Lower lobe of right lung (tissue), 2 donors: ENCODE results near the gene BANF1. TPM values are rescaled to one million over a fixed set of nuclear protein-coding genes. Genes with fewer than 3 reads are reported as not detected.

Experiments
- ATAC-seq, 2 donors: fragments of 200-7000 bp; cut with Tn5 transposase; one replicate each; pipeline ENCODE4 v1.9.1; 2020 to 2022; ENCODE audit warnings: mild to moderate bottlenecking in 2 of 2, moderate library complexity in 2 of 2
- DNase-seq: peaks from one replicate; pipeline ENCODE4 v3.0.0-alpha.2; 2020
- H3K27ac ChIP-seq: fragments of 200-600 bp; one replicate; pipeline ENCODE4 v1.8.0; 2022
- H3K27me3 ChIP-seq: fragments of 200-600 bp; one replicate; pipeline ENCODE4 v1.8.0; 2022; ENCODE audit warnings: low read depth
- H3K36me3 ChIP-seq: fragments of 200-600 bp; one replicate; pipeline ENCODE4 v1.8.0; 2022; ENCODE audit warnings: mild to moderate bottlenecking
- H3K4me1 ChIP-seq: fragments of 200-600 bp; one replicate; pipeline ENCODE4 v1.8.0; 2022
- H3K4me3 ChIP-seq: fragments of 200-600 bp; one replicate; pipeline ENCODE4 v1.8.0; 2022; ENCODE audit warnings: mild to moderate bottlenecking
- H3K9me3 ChIP-seq: fragments of 200-600 bp; one replicate; pipeline ENCODE4 v1.8.0; 2022
- intact Hi-C: fragments of 100-400 bp; cut with DNase I; formaldehyde crosslinking; loops from one replicate; pipeline ENCODE4 v1.11.0; 2022
- total RNA-seq: library from RNA; stranded (reverse); fragmentation: NEBNext Ultra II Directional; extraction: Animal tissue kit (Norgen Biotek cat#: 25700); gene quantifications from one replicate; pipeline ENCODE4 v1.2.1, GENCODE V29; 2021
- TF ChIP-seq, protein P1 (sequence below): fragments of 200-600 bp; IDR thresholded peaks from one replicate; pipeline ENCODE4 v1.8.0; 2022; ENCODE audit warnings: antibody characterized with exemption, mild to moderate bottlenecking
- donor health status: DM: no; HTN: yes; CAD: no; lungs with severe emphysema.

Gene BANF1
- total RNA-seq, 1 donor from 2014 or later, result 156 TPM

DNA sequence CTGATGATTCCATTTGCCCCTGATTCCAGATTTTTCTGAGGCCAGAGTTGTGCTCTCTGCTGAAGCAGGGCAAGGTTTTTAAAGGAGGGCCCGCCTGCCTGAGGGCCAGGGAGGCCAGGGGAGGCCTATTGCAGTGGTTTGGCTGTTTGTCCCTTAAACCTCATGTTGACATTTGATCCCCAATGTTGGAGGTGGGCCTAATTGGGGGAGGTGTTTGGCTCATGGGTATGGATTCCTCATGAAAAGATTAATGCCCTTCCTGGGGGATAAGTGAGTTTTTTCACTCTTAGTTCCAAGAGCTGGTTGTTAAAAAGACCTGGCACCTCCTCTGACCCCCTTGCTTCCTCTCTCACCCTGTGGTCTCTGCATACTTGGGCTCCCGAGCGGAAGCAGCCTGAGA lies 37.5 kb downstream of the BANF1 start:
- intact Hi-C loops, result no loop called here
- Histone ChIP-seq H3K36me3 (no peaks in the 10 kb centered on the region), H3K27me3 (no peaks in the 10 kb centered on the region), H3K9me3 (no peaks in the 10 kb centered on the region), H3K27ac (no peak overlapping the region), H3K4me1 (no peaks in the 10 kb centered on the region), H3K4me3 (no peak overlapping the region)
- ATAC-seq (no peak), DNase-seq (no peak)
- TF ChIP-seq, protein P1, sequence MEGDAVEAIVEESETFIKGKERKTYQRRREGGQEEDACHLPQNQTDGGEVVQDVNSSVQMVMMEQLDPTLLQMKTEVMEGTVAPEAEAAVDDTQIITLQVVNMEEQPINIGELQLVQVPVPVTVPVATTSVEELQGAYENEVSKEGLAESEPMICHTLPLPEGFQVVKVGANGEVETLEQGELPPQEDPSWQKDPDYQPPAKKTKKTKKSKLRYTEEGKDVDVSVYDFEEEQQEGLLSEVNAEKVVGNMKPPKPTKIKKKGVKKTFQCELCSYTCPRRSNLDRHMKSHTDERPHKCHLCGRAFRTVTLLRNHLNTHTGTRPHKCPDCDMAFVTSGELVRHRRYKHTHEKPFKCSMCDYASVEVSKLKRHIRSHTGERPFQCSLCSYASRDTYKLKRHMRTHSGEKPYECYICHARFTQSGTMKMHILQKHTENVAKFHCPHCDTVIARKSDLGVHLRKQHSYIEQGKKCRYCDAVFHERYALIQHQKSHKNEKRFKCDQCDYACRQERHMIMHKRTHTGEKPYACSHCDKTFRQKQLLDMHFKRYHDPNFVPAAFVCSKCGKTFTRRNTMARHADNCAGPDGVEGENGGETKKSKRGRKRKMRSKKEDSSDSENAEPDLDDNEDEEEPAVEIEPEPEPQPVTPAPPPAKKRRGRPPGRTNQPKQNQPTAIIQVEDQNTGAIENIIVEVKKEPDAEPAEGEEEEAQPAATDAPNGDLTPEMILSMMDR, result no peak

DNA sequence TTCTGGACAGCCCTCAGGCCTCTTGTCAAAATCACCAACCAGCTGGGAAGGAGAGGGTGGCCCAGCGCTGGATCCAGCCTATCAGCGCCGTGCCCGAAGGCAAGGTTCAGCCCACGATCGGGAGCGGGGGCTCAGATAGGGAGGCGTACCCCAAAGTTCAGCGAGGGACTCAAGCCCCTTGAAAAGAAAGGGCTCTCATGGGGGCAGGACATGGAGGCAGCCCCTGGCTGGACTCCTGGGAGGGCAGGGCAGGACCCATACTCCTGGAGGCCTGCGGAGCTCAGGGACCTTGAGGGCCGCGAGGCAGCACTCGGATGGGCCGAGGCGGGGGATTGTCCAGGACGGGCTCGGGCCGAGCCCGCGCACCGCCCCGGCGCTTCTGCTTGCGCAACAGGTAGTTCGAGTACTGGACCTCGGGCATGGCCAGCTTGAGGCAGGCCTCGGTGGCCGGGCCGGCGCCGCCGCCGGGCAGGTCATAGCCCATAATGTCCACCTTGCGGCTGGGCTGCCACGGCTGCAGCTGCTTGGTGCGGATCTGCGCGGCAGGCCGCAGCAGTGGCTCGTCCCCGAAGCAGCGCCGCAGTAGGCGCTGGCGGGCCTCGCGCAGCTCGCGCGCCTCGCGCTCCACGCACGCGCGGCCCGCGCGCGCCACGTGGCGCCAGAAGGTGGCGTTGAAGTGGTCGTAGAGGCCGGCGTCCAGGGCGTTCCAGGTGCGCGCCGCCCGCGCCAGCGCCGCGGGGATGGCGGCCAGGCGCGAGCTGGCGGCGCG lies 40.1 kb downstream of the BANF1 start:
- DNase-seq, result no peak
- ATAC-seq, result no peak
- Histone ChIP-seq H3K27ac (no peak overlapping the region), H3K36me3 (no peaks in the 10 kb centered on the region), H3K9me3 (no peaks in the 10 kb centered on the region), H3K4me1 (no peaks in the 10 kb centered on the region), H3K27me3 (peaks cover 4% of the 10 kb centered on the region), H3K4me3 (no peak overlapping the region)
- intact Hi-C loops, result no loop called here
- TF ChIP-seq, protein P1, result no peak

DNA sequence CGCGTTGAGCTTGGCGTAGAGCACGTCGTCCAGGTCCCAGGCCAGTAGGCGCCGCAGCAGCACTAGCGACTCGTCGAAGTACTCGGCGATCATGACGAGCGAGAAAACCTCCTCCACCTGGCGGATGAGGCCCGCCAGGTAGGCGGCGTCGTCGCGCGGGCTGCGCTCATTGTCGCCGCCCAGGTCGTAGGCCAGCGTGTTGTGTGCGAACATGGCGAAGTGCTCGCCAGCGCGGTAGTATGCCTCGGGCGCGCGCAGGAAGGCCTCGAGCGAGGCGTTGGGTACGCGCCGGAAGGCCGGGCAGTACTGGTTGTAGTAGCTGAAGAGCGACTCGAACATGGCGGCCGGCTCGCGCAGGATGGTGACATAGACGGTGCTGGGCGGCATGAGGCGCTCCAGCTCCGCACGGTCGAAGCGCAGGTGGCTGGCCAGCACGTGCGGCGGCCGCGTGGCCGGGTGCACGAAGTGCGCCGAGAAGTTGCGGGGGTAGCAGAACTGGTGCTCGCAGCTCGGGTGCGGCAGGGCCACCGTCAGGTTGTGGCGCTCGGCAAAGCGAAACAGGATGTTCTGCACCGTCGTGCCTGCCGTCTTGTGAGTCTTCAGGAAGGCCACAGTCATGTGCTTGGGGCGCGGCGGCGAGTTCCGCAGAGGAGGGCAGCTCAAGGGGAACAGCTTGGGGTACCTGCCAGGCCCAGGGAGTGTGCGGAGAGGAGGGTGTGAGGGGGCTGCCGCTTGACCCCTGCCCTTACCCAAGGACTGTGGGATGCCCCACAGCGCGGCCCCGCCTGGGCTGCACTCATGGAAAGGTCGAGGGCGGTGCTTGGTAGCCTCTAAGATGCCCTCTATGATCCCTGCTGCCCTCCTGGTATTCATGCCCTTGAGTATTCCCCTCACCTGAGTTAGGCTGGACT lies 40.9 kb downstream of the BANF1 start:
- H3K36me3 ChIP-seq, result no peaks in the 10 kb centered on the region
- H3K4me3 ChIP-seq, result no peak overlapping the region
- peaks cover 11% of the 10 kb centered on the region for H3K27me3 ChIP-seq
- DNase-seq (no peak), ATAC-seq (no peak)
- TF ChIP-seq, protein P1, result no peak
- H3K9me3 ChIP-seq, result no peaks in the 10 kb centered on the region
- intact Hi-C loops, result no loop called here
- no peak overlapping the region for H3K27ac ChIP-seq
- no peaks in the 10 kb centered on the region for H3K4me1 ChIP-seq

DNA sequence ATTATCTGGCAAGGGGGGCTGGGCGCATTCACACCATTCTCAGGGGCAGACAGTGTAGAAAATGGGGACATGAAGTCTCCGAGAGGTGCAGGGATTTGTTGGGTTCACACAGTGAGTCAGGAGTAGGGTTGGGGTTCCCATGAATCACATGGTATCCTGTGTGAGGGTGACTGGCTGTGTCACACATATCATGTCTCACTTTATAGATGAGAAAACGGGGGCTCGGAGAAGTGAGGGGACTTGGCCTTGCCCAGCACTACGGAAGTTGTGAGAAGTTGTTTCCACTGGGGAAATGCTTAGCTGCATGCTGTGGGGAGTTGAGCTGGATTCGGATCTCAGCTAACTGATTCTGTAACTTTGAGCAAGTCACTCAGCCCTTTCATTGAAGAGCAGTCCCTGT lies 42.5 kb downstream of the BANF1 start:
- H3K9me3 ChIP-seq, result no peaks in the 10 kb centered on the region
- intact Hi-C loops, result no loop called here
- DNase-seq (no peak), ATAC-seq (no peak)
- H3K27me3 ChIP-seq, result peaks cover 26% of the 10 kb centered on the region
- no peaks in the 10 kb centered on the region for H3K4me1 ChIP-seq
- H3K36me3 ChIP-seq, result no peaks in the 10 kb centered on the region
- no peak overlapping the region for H3K4me3 ChIP-seq
- no peak overlapping the region for H3K27ac ChIP-seq
- TF ChIP-seq, protein P1, result no peak

DNA sequence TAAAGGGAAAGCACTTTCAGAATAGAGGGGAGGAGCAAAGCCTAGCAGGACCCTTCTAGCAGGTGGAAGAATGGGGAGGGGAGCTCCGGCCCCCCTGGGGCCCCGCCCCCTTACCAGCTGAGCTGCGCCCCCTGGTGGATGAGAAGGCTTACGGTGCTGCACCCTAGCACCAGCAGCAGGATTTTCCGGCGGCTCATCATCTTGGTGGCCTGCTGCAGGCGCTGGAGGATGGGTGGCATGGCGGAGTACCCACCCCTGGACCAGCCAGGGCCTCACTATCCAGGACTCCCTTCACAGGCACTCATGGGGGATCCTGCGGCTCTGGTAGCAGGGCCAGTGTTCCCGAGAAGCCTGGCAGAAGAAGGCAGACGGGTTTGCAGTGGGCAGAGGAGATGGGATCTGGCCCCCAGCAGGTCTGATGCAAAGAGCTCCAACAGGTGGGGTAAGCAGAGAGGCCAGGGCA lies 42.9 kb downstream of the BANF1 start:
- no peaks in the 10 kb centered on the region for H3K4me1 ChIP-seq
- ATAC-seq (peak; percentile 84 to 87), DNase-seq (peak; percentile 81)
- no peaks in the 10 kb centered on the region for H3K36me3 ChIP-seq
- H3K27me3 ChIP-seq, result peaks cover 28% of the 10 kb centered on the region
- intact Hi-C loops, result no loop called here
- H3K9me3 ChIP-seq, result no peaks in the 10 kb centered on the region
- H3K4me3 ChIP-seq, result no peak overlapping the region
- TF ChIP-seq, protein P1, result peak; percentile 97
- H3K27ac ChIP-seq, result no peak overlapping the region
